ENCODE results near the gene ADPRHL1.

Gene ADPRHL1

GRCh38 chr13:113419531-113420193 lies 33.6 kb downstream of the ADPRHL1 start:
- TF ChIP-seq CTCF (IDR thresholded peaks at IDR 0.05; ENCODE audit: extremely low read depth, insufficient read depth, missing control alignments), result no peak
- in situ Hi-C loops (cut with MboI; ENCODE audit: low pct_unique_long_range_greater_than_20kb, low sequenced_read_pairs, unreplicated experiment), result no loop called here
- DNase-seq (ENCODE audit: low spot score), result no peak

GRCh38 chr13:113418722-113419049 lies 34.6 kb downstream of the ADPRHL1 start:
- DNase-seq (ENCODE audit: low spot score), result no peak
- no peak for TF ChIP-seq CTCF (IDR thresholded peaks at IDR 0.05; ENCODE audit: extremely low read depth, insufficient read depth, missing control alignments)
- in situ Hi-C loops (cut with MboI; ENCODE audit: low pct_unique_long_range_greater_than_20kb, low sequenced_read_pairs, unreplicated experiment), result no loop called here

- no peak for DNase-seq (ENCODE audit: low spot score)
- no peak for TF ChIP-seq CTCF (IDR thresholded peaks at IDR 0.05; ENCODE audit: extremely low read depth, insufficient read depth, missing control alignments)
- in situ Hi-C loops (cut with MboI; ENCODE audit: low pct_unique_long_range_greater_than_20kb, low sequenced_read_pairs, unreplicated experiment), result no loop called here
These were observed 35.2 kb downstream of the ADPRHL1 start for GRCh38 chr13:113417836-113418721.

- DNase-seq (ENCODE audit: low spot score), result no peak
- in situ Hi-C loops (cut with MboI; ENCODE audit: low pct_unique_long_range_greater_than_20kb, low sequenced_read_pairs, unreplicated experiment), result no loop called here
- TF ChIP-seq CTCF (IDR thresholded peaks at IDR 0.05; ENCODE audit: extremely low read depth, insufficient read depth, missing control alignments), result no peak
These were observed 36.1 kb downstream of the ADPRHL1 start for GRCh38 chr13:113417008-113417751.

- no peak for TF ChIP-seq CTCF (IDR thresholded peaks at IDR 0.05; ENCODE audit: extremely low read depth, insufficient read depth, missing control alignments)
- in situ Hi-C loops (cut with MboI; ENCODE audit: low pct_unique_long_range_greater_than_20kb, low sequenced_read_pairs, unreplicated experiment), result no loop called here
- DNase-seq (ENCODE audit: low spot score), result no peak
These were observed 37.5 kb downstream of the ADPRHL1 start for GRCh38 chr13:113415825-113416224.

GRCh38 chr13:113415032-113415431 lies 38.3 kb downstream of the ADPRHL1 start:
- in situ Hi-C loops (cut with MboI; ENCODE audit: low pct_unique_long_range_greater_than_20kb, low sequenced_read_pairs, unreplicated experiment), result no loop called here
- DNase-seq (ENCODE audit: low spot score), result no peak
- TF ChIP-seq CTCF (IDR thresholded peaks at IDR 0.05; ENCODE audit: extremely low read depth, insufficient read depth, missing control alignments), result no peak

All from GM13977 (cell line).